Activated CD8-positive, alpha-beta T cell treated with anti-CD3 and anti-CD28 coated beads, Interleukin-2, amount 10 ng/mL, durations not matched to agents 7 days and 5 days (primary cell): ENCODE results near the gene CHCHD6. TPM values are rescaled to one million over a fixed set of nuclear protein-coding genes. Genes with fewer than 3 reads are reported as not detected.

Experiments used
- ATAC-seq: fragments of 150-1000 bp; cut with Tn5 transposase; one replicate; pipeline ENCODE4 v1.10.0; 2021; ENCODE audit warnings: moderate library complexity
- CTCF ChIA-PET: fragments of 350-600 bp; sonication (Branson Sonifier 250); formaldehyde crosslinking; loops from one replicate; lab custom pipeline; 2021; ENCODE audit warnings: antibody characterized with exemption; lab: Charles Lee
- POLR2A ChIA-PET: fragments of 350-600 bp; sonication (Branson Sonifier 250); formaldehyde crosslinking; loops from one replicate; lab custom pipeline; 2021; ENCODE audit warnings: antibody characterized with exemption; lab: Charles Lee
- DNase-seq: peaks from one replicate; pipeline ENCODE4 v3.0.0-alpha.2; 2020
- H3K27ac Mint-ChIP-seq: one replicate; pipeline ENCODE4 v1.8.0; 2021; ENCODE audit warnings: mild to moderate bottlenecking, mixed read lengths
- H3K27me3 Mint-ChIP-seq: one replicate; pipeline ENCODE4 v1.8.0; 2021; ENCODE audit warnings: low read depth, mixed read lengths
- H3K36me3 Mint-ChIP-seq: one replicate; pipeline ENCODE4 v1.8.0; 2021; ENCODE audit warnings: low read depth, mixed read lengths
- H3K4me1 Mint-ChIP-seq: one replicate; pipeline ENCODE4 v1.8.0; 2021; ENCODE audit warnings: low read depth, mixed read lengths
- H3K4me3 Mint-ChIP-seq: one replicate; pipeline ENCODE4 v1.8.0; 2021; ENCODE audit warnings: mild to moderate bottlenecking, mixed read lengths
- H3K9me3 Mint-ChIP-seq: one replicate; pipeline ENCODE4 v1.8.0; 2022; ENCODE audit warnings: mixed read lengths; ENCODE audit not compliant: insufficient read depth
- total RNA-seq, 2 experiments: library from RNA; stranded (reverse); gene quantifications; one replicate each; pipeline ENCODE4 v1.2.3, GENCODE V29; 2021

Gene CHCHD6
- total RNA-seq, 2 experiments from 2014 or later: 5.1 to 6.2 TPM

DNA sequence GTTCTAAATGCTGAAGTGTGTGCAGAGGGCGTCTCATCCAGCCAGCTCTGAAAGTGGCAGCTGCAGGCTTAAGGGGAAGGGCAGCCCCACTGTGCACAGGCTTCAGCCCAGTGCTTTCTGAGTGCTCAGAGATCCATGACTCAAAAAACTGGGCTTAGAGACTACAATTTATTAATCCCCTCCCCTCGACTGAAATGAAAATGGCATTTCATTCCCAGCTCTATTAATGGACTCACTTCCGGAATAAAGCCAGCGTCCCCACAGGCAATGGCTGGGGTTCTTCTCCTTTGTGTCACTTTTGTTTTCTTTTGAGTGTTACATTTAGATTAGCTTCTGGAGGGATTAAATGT lies 223.3 kb downstream of the CHCHD6 start:
- Mint-ChIP-seq H3K36me3 (no peaks in the 10 kb centered on the region), H3K4me3 (no peak overlapping the region), H3K4me1 (peaks cover 26% of the 10 kb centered on the region), H3K9me3 (no peaks in the 10 kb centered on the region), H3K27me3 (no peaks in the 10 kb centered on the region), H3K27ac (no peak overlapping the region)
- ATAC-seq (no peak), DNase-seq (no peak)
- ChIA-PET POLR2A (interaction anchor here (1.0 kb wide), 1 partner anchor 12 kb away, joined by 3 read pairs; no protein-coding TSS in a partner anchor), CTCF (interaction anchor here (1.4 to 2.5 kb wide), 2 partner anchors 11 kb away, joined by 3 to 7 read pairs; no protein-coding TSS in a partner anchor)

- DNase-seq (no peak), ATAC-seq (no peak)
- ChIA-PET POLR2A (no interaction called here), CTCF (interaction anchor here (1.4 to 2.5 kb wide), 2 partner anchors 11 kb away, joined by 3 to 7 read pairs; no protein-coding TSS in a partner anchor)
- no peaks in the 10 kb centered on the region for H3K27me3 Mint-ChIP-seq
- H3K4me1 Mint-ChIP-seq: peaks cover 24% of the 10 kb centered on the region
- H3K36me3 Mint-ChIP-seq: no peaks in the 10 kb centered on the region
- H3K27ac Mint-ChIP-seq: no peak overlapping the region
- no peaks in the 10 kb centered on the region for H3K9me3 Mint-ChIP-seq
- no peak overlapping the region for H3K4me3 Mint-ChIP-seq
These were observed 223.8 kb downstream of the CHCHD6 start for GRCh38 chr3:126927846-126928245.

GRCh38 chr3:126928921-126929474 lies 225.0 kb downstream of the CHCHD6 start:
- H3K9me3 Mint-ChIP-seq: no peaks in the 10 kb centered on the region
- H3K4me3 Mint-ChIP-seq: no peak overlapping the region
- H3K4me1 Mint-ChIP-seq: peaks cover 15% of the 10 kb centered on the region
- CTCF ChIA-PET: interaction anchor here (2.5 kb wide), 1 partner anchor 10 kb away, joined by 7 read pairs; no protein-coding TSS in a partner anchor
- ATAC-seq (no peak), DNase-seq (no peak)
- no peaks in the 10 kb centered on the region for H3K36me3 Mint-ChIP-seq
- POLR2A ChIA-PET: no interaction called here
- no peaks in the 10 kb centered on the region for H3K27me3 Mint-ChIP-seq
- no peak overlapping the region for H3K27ac Mint-ChIP-seq

DNA sequence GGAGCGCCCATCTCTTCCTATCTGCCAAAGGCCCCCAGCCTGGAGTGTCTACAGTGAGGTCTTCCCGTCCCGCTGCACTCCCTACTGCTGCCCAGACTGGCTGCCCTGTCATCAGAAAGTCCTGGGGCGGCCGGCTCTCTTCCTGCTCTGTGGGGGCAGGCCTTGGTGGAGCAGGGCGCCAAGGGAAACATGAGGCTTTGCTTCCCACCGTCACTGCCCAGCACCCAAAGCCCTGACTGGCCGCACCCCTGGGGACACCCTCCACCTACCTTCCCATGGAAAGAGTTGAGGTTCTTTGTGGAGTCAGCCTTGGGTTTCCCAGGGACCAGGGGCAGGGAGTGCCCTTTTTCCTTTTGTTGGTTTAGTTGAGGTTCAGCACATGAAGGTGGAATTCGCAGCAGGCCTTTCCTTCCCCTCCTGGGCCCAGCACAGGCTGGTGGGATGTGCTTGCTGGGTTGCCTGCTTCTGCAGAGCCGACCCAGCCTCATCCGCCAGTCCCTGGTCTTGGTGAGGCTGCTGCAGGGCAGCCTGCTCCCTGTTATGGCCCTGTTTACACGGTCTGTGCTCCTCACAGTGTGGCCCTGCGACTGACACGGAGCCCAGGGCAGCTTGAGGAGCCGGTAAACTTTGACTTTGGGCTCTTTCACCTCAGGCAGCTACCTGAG lies 227.0 kb downstream of the CHCHD6 start:
- Mint-ChIP-seq H3K9me3 (no peaks in the 10 kb centered on the region), H3K27ac (no peak overlapping the region), H3K4me1 (peaks cover 9% of the 10 kb centered on the region), H3K4me3 (no peak overlapping the region), H3K36me3 (no peaks in the 10 kb centered on the region), H3K27me3 (no peaks in the 10 kb centered on the region)
- ChIA-PET CTCF (no interaction called here), POLR2A (interaction anchor here (0.6 kb wide), 1 partner anchor 62 kb away, joined by 3 read pairs; no protein-coding TSS in a partner anchor)
- ATAC-seq (no peak), DNase-seq (no peak)

GRCh38 chr3:126931806-126932187 lies 227.8 kb downstream of the CHCHD6 start:
- POLR2A ChIA-PET: no interaction called here
- Mint-ChIP-seq H3K4me3 (no peak overlapping the region), H3K27ac (no peak overlapping the region), H3K9me3 (no peaks in the 10 kb centered on the region), H3K4me1 (peaks cover 14% of the 10 kb centered on the region), H3K27me3 (no peaks in the 10 kb centered on the region), H3K36me3 (no peaks in the 10 kb centered on the region)
- ATAC-seq (no peak), DNase-seq (no peak)
- CTCF ChIA-PET: no interaction called here

GRCh38 chr3:126932188-126932931 lies 228.3 kb downstream of the CHCHD6 start:
- ChIA-PET POLR2A (no interaction called here), CTCF (no interaction called here)
- Mint-ChIP-seq H3K4me1 (peaks cover 18% of the 10 kb centered on the region), H3K4me3 (no peak overlapping the region), H3K9me3 (no peaks in the 10 kb centered on the region), H3K36me3 (no peaks in the 10 kb centered on the region), H3K27me3 (no peaks in the 10 kb centered on the region), H3K27ac (no peak overlapping the region)
- ATAC-seq (no peak), DNase-seq (no peak)

DNA sequence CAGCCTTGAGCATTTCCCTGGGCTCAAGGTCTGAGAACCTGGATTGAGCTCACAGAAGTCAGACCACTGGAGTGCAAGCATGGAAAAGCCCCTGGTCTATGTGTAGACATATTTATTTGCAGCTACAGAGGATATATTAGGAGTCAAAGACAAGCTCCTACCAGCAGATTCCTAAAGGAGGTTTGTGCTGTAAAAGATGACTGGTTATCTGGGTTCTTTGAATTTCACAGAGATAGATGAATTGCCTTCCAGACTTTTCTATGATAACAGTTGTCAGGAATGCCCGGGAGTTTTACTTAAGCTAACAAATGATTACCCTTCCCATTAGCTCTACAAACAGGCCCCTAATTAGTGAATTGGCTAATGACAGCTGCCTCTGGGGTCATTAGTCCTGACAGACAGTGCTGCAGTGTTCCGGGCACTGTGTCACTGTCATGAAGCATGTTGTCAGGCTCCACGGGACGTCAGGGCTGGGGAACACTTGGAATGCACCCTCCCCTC lies 230.0 kb downstream of the CHCHD6 start:
- Mint-ChIP-seq H3K9me3 (no peaks in the 10 kb centered on the region), H3K4me3 (no peak overlapping the region), H3K27ac (no peak overlapping the region), H3K4me1 (peaks cover 20% of the 10 kb centered on the region), H3K36me3 (no peaks in the 10 kb centered on the region), H3K27me3 (no peaks in the 10 kb centered on the region)
- CTCF ChIA-PET: no interaction called here
- no peak for ATAC-seq
- POLR2A ChIA-PET: no interaction called here
- no peak for DNase-seq

GRCh38 chr3:126934991-126935390 lies 231.0 kb downstream of the CHCHD6 start:
- no peak for DNase-seq
- Mint-ChIP-seq H3K27me3 (no peaks in the 10 kb centered on the region), H3K4me1 (peaks cover 20% of the 10 kb centered on the region), H3K9me3 (no peaks in the 10 kb centered on the region), H3K4me3 (no peak overlapping the region), H3K27ac (no peak overlapping the region), H3K36me3 (no peaks in the 10 kb centered on the region)
- CTCF ChIA-PET: no interaction called here
- ATAC-seq: no peak
- POLR2A ChIA-PET: no interaction called here

DNA sequence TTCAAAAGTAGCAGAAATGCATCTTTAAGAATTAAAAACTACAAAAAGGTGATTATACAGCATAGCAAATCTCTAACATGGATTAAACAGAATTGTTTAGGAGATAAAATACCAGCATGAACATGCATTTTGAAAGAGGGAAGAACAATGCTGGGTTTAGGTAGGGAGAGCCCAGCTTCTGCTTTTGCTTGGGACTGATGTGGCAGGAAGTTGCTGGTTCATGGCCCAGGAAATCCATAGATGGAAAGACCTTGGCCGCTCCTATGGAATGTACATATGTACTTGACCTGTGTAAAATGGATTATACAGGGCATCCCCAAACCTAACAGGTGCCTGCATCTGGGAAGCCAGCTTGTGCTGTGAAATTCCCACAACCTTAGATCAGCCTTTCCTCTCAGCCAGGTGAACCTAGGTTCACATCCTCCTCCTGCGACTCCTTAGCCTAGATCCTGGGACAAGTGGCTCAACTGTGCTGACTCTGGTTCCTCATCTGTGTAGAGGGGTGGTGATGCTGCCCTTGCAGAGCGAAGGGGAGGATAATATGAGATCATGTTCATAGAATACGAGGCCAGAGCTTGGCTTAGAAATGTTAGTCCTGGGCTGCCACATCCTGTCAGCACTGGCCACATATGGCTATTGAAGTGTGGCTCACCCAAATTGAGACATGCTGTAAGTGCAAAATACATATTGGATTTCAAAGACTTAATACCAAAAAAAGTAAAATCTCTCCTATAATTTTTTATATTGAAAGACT lies 231.9 kb downstream of the CHCHD6 start:
- CTCF ChIA-PET: no interaction called here
- peaks cover 20% of the 10 kb centered on the region for H3K4me1 Mint-ChIP-seq
- H3K4me3 Mint-ChIP-seq: no peak overlapping the region
- H3K36me3 Mint-ChIP-seq: no peaks in the 10 kb centered on the region
- H3K9me3 Mint-ChIP-seq: no peaks in the 10 kb centered on the region
- POLR2A ChIA-PET: no interaction called here
- H3K27ac Mint-ChIP-seq: no peak overlapping the region
- no peaks in the 10 kb centered on the region for H3K27me3 Mint-ChIP-seq
- ATAC-seq: peak; percentile 42
- DNase-seq: peak; percentile 37

DNA sequence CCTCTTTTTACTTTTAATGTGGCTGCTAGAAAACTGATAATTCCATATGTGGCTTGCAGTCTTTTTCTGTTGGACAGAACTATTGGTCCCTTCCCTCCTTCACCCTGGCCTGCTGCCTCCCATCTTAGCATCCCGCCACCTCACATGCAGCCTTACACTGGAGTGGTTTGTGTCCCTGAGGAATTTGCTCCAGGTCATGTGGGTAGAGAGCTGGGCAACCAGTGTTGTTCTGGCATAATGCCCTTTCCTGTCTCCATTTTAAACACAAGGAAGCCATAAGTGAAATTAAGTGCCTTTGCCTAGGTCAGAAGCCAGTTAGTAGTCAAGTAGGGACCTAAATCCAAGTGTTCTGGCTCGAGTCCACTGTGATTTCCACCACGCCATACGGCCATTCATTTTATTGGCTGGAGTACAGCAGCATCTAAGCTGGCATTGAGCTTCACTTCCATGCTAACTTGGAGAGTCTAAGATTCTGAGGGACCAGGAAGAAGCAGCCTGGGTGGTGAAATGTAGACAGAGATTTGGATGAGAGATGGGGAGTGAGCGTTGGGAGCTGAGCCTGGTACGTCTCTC lies 232.9 kb downstream of the CHCHD6 start:
- no peak overlapping the region for H3K27ac Mint-ChIP-seq
- DNase-seq (no peak), ATAC-seq (no peak)
- H3K27me3 Mint-ChIP-seq: no peaks in the 10 kb centered on the region
- peaks cover 24% of the 10 kb centered on the region for H3K4me1 Mint-ChIP-seq
- H3K9me3 Mint-ChIP-seq: no peaks in the 10 kb centered on the region
- CTCF ChIA-PET: interaction anchor here (0.6 kb wide), 1 partner anchor 12 kb away, joined by 3 read pairs; no protein-coding TSS in a partner anchor
- no peak overlapping the region for H3K4me3 Mint-ChIP-seq
- no peaks in the 10 kb centered on the region for H3K36me3 Mint-ChIP-seq
- POLR2A ChIA-PET: no interaction called here

DNA sequence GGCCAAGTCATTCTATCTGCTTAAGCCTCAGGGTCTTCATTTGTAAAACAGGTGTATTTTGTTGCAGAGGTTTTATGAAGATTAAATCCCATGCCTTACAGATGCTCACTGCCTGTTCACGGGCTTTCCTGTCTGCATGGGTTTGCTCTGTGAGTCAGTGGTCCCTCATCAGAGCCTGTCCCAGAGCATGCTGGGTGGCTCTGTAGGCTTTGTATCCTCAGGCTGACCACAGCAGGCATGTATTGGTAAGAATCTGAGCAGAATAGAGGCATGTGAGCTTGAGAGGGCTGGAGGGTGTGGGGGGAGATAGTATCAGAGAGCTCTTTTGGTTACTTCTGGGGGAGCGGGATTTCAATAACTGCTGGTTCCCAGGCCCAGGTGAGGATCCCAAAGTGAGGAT lies 233.5 kb downstream of the CHCHD6 start:
- DNase-seq: no peak
- ATAC-seq: no peak
- Mint-ChIP-seq H3K4me3 (no peak overlapping the region), H3K27ac (peak overlapping the region; percentile 2), H3K27me3 (no peaks in the 10 kb centered on the region), H3K9me3 (no peaks in the 10 kb centered on the region), H3K4me1 (peaks cover 25% of the 10 kb centered on the region), H3K36me3 (no peaks in the 10 kb centered on the region)
- POLR2A ChIA-PET: no interaction called here
- CTCF ChIA-PET: interaction anchor here (0.6 to 2.8 kb wide), 2 partner anchors 9 to 1671 kb away, joined by 3 to 7 read pairs; no protein-coding TSS in a partner anchor
